IPS-NIHi7 (cell line): ENCODE data around the gene OSBP2.
"Not testable (repeated sequence)": the region's sequence is repeated elsewhere in the genome, so short reads cannot be mapped to it uniquely, and the experiment has no call there.

ENCODE experiments used
- DNase-seq: peaks from one replicate; pipeline ENCODE4 v3.0.0; 2012; ENCODE audit warnings: mixed read lengths; ENCODE audit errors: extremely low spot score

Gene OSBP2

GRCh38 chr22:30694640-30695350, at the start of gene OSBP2:
Gene OSBP2, plus strand, starts transcription at chr22:30694874. Its CDS starts 36 bp downstream, at chr22:30694910.
- DNase-seq: peak; percentile 71

- DNase-seq: no peak
Observed at GRCh38 chr22:30646518-30647160, 48.0 kb upstream of the OSBP2 start.

- no peak for DNase-seq
Observed at GRCh38 chr22:30647536-30647935, 47.1 kb upstream of the OSBP2 start.

- no peak for DNase-seq
Observed at GRCh38 chr22:30648825-30649224, 45.8 kb upstream of the OSBP2 start.

- peak; percentile 68 for DNase-seq
Observed at GRCh38 chr22:30649430-30650007, 45.2 kb upstream of the OSBP2 start.

- DNase-seq: no peak
Observed at GRCh38 chr22:30650508-30651116, 44.1 kb upstream of the OSBP2 start.

- no peak for DNase-seq
Observed at GRCh38 chr22:30652852-30653251, 41.8 kb upstream of the OSBP2 start.

- no peak for DNase-seq
Observed at GRCh38 chr22:30654361-30654760, 40.3 kb upstream of the OSBP2 start.

GRCh38 chr22:30655532-30655931, 39.1 kb upstream of the OSBP2 start:
- peak; percentile 25 for DNase-seq

GRCh38 chr22:30662040-30662439, 32.6 kb upstream of the OSBP2 start:
- no peak for DNase-seq

- no peak for DNase-seq
Observed at GRCh38 chr22:30664798-30665197, 29.9 kb upstream of the OSBP2 start.

- DNase-seq: no peak
Observed at GRCh38 chr22:30665266-30665665, 29.4 kb upstream of the OSBP2 start.

- DNase-seq: no peak
Observed at GRCh38 chr22:30665786-30666185, 28.9 kb upstream of the OSBP2 start.

- no peak for DNase-seq
Observed at GRCh38 chr22:30667107-30667493, 27.6 kb upstream of the OSBP2 start.

GRCh38 chr22:30667494-30668385, 26.9 kb upstream of the OSBP2 start, which contains the start of gene DUSP18:
Gene DUSP18, minus strand, starts transcription at chr22:30667875. Its CDS starts 3,872 bp downstream, at chr22:30664003.
- peak; percentile 99 for DNase-seq

- DNase-seq: peak; percentile 32
Observed at GRCh38 chr22:30668386-30668710, 26.3 kb upstream of the OSBP2 start.

- DNase-seq: no peak
Observed at GRCh38 chr22:30671071-30671470, 23.6 kb upstream of the OSBP2 start.

GRCh38 chr22:30673136-30673535, 21.5 kb upstream of the OSBP2 start:
- DNase-seq: no peak

- no peak for DNase-seq
Observed at GRCh38 chr22:30674482-30674881, 20.2 kb upstream of the OSBP2 start.

GRCh38 chr22:30675436-30675835, 19.2 kb upstream of the OSBP2 start:
- no peak for DNase-seq

- not testable (repeated sequence) for DNase-seq
Observed at GRCh38 chr22:30676565-30676964, 18.1 kb upstream of the OSBP2 start.
